GM19240 (cell line): ENCODE data around the gene HDAC4.

Experiments
- DNase-seq: peaks from one replicate; pipeline ENCODE4 v3.0.0; 2011; ENCODE audit warnings: low spot score; ENCODE audit not compliant: insufficient read length

The HDAC4 gene

DNA sequence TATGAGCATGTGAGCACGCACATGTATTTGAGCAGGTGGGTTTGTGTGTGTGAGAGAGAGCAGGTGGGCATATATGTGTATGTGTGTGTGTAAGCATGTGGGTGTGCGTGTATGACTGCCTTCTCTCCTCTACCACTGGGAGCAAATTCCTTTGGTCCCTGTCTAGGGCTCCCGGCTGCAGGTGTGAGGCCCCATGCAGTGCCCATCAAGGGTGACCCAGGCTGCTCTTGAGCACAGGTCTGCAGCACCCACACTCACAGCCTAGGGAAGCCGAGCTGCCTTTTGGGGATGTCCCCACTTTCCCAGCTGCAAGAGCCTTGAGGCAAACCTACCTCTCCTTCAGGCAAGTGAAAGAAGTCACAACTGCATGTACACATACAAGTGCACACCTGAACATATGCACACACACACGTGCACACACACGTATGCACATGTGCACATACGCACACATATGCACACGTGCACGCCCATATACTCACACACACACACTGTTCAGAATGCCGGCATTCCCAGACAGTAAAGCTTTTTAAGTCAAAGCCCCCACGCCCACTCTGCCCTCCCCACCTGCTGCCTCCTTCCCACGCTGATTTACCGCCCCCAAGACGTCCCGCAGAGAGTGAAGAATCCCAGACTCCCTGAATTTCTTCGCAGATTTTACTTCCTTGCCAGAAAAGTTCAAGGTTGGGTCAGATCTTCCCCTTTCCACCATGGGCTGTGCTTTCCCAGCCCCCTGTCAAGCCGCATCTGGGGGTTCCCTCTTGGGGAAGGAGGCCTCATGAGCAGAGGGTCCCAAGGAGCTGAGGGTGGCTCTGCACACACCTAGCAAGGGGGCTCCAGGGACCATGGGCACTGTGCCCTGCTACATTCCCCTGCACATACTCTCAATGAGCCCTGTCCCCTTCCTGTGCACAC, 382.3 kb downstream of the HDAC4 start:
- DNase-seq, result no peak

DNA sequence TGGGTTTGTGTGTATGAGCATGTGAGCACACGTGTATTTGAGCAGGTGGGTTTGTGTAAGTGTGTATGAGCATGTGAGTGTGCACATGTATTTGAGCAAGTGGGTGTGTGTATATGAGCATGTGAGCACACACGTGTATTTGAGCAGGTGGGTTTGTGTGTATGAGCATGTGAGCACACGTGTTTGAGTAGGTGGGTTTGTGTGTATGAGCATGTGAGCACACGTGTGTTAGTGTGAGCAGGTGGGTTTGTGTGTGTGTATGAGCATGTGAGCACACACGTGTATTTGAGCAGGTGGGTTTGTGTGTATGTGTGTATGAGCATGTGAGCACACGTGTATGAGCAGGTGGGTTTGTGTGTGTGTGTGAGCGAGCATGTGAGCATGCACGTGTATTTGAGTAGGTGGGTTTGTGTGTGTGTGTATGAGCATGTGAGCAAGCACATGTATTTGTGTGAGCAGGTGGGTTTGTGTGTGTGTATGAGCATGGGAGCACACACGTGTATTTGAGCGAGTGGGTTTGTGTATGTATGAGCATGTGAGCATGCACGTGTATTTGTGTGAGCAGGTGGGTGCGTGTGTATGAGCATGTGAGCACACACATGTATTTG, 383.2 kb downstream of the HDAC4 start:
- DNase-seq, result no peak

DNA sequence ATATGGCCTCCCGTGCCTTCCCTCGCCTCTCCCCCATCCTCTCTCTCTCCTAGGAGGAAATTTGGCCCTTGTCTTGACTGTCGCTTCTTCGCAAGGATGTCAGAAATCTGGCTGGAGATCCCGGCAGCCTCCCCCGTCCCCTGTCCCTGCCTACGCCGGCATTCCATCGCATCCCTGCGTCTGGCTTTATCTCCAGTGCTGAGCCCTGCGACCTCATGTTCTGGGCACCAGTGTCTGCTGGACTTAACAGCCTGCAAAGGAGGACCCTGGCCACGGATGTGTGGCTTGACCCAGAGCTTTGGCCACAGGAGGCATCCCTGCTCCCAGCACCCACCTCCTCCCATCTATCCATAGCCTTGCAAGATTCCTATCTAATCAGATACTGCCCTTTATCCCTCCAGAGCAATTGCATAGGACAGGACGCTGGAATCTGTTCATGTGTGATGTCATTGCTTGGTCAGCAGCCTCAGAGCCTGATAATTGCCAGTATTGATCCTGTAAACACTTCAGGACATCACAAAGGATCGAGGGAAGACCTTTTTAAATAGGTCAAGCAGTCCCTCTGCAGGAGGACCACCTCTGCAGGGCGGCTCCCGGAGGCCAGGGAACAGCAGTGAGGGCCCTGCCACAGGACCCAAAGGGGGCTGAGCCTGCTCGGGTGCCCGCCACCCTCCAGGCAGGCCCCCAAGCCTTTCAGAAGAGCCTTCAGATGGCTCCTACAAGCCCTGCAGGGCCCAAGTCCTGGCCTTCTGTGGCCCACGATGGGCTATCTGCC, 384.7 kb downstream of the HDAC4 start:
- DNase-seq, result no peak

DNA sequence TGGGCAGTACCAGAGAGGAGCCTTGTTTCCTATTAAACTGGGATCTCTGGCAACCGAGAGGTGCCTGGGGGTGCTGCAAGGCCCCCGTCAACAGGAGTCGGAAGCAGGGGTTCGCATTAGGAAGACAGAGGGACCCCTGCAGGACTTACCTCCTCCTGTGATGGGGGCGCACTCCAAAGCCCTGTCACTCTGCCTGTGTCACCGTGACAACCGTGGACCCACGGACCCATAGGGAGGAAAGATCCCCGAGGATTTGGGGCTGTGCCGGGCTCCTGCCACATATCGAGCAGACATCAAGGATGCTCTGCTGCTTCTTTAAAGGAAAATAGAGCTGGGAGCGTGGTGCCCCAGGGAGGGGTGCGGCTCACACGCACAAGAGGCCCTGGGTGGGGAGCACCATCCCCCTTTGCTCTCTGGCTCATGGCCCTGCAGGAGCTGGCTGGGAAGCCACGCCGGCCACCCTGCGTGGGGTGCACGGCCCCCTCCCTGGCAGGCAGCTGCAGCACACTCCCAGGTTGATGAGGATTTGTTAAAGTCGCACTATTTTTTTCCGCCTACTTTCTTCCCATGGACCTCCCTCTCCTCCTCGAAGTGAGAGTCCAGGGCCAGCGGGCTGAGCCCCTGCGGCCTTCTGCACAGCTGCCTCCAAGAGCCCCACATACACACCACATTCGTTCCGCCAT, 385.5 kb downstream of the HDAC4 start:
- DNase-seq, result no peak

DNA sequence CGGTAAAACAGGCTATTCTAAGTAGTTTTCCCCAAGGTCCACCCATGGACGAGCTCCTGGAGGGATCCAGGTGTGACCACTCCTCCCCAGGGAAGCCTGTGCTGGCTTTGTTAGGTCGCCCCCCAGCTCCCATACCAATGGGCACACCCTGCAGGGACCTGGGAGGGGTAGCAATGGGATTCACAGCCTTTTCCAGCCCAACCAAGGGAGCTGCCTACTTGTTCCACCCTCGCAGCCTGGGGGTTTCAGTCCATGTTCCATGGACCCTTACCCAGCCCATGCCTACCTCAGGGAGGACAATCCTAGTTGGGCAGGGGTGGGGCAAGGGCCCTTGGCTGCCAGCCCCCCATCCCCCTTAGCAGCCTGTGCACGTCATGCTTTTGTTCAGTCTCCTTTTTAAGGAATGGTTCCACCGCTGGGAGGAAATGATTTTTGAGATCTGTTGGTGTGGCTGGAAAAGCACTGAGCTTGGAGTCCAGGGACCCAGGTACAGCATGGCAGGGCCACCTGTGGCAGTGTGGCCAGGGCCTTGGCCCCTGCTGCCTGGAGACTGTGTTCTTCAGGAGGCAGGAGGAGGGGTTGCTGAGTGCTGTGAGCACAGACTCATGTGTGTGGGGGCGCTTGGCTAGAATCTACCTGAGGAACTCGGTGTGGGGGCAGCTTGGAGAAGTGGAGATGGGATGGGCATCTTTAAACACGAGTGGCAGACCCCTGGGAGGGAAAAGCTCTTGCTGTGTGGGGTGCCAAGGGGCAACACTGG, 386.2 kb downstream of the HDAC4 start:
- no peak for DNase-seq

DNA sequence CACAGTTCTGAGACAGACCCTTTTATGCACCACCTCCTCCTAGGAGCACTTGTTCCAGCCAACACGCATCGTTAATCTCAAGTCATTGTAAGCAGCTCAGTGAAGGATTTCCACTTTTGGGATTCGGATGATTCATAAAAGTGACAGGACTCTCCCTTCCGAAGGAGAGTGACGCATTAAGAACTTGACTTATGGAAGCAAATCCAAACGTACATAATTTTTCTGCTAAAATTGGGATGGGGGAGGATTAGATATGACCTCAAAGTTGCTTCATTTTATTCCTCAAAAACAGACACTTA, 387.2 kb downstream of the HDAC4 start:
- no peak for DNase-seq

DNA sequence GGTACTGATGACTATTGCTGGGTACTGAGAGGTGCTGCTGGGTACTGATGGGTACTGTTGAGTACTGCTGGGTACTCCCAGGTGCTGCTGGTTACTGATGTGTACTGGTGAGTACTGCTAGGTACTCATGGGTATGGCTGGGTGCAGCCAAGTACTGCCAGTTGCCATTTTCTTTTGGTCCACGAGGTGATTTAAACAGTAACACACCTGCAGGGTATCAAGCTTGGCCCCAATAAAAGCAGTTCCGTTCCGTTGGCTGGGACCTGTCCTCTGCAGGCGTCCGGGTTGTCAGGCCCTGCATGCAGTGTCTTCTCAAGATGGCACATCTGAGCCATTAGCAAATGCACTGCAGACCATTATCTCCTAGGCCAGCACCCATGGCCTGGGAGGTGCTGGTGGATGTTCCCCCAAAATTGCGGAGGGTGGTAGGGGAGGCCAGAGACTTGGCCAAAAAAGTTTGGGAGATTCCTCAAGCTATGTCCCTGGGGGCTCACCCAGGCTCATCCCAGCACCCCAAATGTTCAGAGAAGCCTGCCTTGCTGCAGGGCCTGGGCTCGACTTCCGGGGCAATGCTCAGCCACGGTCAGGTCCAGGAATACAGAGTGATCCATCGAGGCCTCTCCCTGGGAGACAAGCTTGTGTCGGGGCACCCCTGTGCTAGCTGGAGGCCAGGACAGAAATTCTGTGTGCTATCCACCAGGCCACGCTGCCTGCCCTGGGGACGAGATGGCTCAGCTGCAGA, 387.7 kb downstream of the HDAC4 start:
- DNase-seq, result no peak

DNA sequence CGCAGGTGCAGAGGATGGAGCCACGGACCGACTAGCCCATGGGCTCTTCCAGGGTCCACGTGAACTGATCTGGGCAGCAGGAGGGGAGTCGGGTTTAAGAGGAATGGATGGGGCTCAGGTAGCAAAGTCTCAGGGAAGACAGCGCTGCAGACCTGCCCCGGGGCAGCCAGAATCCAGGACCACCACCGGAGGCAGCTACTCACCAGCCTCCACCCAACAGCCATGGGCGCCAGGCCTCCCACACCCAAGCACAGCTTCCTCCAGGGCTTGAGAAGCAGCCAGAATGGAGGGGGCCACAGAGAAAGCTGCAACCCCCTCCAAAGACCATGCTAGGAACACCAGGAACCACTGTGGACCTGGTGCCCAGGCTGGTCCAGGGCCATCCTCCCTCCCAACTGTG, 388.6 kb downstream of the HDAC4 start:
- DNase-seq, result no peak

DNA sequence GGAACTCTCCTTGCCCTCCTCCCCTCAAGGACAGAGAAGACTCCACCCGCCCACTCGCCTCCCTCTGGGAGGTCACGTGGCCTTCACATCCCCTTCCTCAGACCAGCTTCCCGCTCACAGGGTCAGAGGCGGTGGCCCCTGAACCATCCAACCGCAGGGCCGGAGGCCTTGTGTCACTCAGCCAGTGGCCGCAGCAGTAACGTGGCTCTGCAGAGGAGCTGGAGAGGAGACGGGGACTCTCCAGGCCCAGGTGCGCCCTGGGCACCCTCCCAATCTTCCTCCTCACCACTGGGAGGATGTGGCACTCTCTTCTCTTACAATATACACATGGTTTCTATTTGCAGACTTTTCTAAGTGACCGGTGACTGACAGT, 391.2 kb downstream of the HDAC4 start:
- no peak for DNase-seq

DNA sequence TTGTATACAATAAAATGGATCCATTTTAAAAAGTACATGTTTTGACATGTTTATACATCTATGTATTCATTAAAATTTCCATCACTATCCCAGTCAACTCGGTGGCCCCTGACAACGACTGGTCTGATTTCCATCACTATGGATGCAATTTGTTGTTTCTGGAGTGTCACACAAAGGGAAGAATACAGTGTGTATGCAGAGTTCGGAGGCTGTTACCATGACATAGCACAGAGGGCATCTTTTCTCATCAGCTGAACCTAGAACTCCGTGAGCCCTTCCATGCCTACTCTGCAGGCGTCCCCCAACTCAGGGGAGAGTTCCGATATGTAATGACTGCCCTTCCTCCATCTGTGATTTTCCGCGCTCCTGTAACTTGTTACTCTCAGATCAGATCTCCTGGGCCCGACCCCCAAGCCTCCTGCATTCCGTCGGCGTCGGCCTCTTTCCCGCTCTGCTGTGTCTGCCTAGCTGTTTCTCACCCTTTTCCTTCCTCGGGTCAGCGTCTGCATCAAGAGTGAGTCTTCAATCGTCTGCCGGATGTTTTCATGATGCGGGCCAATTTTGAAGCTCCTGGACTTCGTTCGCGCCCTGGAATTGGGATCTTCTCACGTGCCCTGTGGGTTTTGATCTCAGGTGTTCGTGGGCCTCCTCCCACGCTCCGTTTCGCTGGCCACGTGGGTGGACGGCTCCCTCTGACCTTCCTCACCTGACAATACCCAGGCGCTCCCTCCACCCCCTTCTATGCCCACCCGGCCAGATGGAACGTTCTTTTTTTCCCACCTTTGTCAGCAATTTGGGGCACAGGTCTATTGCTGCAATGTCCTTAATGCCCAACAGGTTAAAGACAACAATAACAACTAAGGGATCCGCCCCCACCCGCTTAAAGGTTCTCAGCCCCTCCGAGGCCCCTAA, 391.9 kb downstream of the HDAC4 start:
- DNase-seq, result no peak

DNA sequence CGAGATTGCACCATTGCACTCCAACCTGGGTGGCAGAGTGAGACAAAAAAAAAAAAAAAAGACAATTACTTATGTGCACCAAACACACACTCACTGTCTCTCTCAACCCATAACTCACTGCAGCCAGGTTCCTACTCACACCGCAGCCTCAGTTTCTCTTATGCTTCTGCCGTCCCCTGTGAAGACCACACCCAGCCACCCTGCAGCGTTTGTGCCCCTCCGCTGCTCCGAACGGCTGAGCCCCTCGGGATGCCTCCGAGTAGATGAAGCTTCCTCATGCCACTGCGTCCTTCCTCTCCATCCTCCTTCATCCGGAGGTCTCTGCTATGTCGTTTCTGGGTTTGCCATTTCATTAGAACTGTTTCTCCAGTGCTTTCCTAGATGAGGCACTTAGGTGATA, 392.8 kb downstream of the HDAC4 start:
- DNase-seq, result no peak

DNA sequence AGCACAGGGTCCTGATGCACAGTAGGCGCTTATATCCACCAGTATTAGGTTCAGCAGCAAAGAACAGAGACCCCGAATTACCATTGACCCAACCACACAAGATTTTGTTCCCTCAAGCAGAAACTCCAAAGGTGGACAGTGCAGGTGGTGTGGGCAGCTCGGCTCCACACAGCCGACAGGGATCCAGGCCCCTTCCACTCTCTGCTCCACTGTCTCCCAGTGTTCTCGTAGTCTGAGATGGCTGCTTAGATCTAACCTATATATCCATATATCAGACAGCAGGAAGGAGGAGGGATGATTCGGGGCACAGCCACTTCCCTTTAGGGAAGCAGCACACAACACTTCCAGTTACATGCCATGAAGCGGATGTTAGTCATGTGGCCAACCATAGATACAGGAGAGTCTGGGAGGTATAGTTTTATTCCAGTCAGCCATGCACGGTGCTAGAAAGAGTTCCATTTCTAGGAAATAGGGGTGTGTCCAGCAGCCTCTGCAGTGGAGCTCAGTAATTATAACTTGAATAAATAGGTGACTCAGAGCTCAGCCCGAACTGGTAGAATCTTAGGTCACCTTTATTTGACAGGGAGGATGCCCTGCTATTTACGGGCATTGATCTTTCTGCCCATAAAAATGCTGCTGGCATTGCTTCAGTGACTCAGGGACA, 394.1 kb downstream of the HDAC4 start:
- DNase-seq, result no peak

DNA sequence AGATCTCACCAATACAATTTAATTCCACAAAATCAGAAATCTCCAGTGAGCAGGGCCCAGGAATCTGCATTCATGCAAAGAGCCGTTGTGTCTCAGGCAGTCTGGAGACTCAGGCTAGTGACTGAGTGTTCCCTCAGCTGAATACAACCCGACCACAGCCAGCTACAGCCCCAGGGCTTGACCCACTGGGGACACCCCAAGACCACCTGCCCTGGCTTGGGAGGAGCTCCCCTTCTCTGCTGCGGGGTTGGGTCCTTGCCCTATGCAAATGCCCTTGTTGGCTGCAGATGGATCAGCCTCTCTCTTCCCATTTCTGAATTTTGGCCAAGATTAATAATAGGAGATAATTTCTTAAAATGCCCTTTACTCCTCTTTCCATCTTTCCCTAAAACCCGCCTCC, 395.2 kb downstream of the HDAC4 start:
- no peak for DNase-seq

DNA sequence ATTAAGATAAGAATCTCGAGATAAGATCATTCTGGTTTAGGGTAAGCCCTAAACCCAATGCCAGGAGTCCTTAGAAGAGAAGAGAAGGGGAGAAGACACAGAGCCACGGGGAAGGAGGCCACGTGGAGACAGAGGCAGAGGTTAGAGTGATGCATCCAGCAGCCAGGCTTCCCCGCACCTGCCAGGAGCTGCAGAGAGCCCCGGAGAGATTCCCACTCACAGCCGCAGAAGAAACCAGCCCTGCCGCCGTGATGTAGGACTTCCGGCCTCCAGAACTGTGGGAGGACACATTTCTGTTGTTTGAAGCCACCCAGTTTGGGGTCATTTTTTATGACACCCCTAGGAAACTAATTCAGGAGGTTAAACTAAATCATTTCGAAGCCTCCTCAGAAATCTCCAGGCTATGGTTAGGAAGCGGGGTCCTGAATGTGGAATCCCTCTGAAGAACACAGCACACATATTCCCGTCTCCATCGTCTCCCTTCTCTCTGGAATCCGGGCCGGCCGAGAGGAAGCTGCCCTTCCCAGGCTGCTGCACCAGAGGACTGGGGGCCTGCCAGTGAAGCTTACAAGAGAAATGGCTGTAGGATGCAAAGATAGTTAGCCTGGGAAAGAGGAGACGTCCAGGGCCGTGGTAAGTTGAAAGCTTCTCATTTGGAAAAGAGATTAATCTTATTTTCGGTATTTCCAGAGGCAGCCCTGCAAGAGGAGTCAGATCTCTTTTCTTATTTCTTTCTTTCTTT, 396.4 kb downstream of the HDAC4 start:
- DNase-seq, result no peak

DNA sequence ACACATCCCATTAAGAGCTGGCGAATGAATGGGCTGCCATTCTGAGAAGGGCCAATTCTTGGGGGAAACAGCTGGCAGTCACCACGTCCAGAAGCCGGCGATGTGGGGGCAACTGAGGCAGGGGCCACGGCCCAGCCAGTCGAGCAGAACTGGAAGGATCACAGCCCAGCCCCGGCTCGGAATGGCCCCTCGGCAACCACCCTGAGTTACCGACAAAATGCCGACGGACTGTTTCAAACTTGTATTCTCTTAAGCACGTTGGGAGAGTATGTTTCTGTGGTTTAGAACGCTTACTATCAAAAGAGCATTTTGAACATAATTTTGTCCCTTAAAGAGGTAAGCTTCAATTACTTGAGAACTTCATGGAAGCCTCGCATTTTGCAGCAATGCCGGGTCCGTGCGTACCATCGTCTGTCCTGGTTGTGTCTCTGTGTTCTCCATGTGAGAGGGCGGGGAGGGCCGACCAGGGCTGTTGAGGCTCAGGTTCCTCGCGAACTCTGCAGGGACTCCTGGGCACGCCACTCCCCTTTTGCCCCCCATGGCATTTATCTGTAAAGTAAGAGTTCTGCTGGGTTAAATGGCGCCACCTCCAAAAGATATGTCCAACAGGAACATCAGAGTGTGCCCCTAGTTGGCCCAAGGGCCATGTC, 397.1 kb downstream of the HDAC4 start:
- DNase-seq, result no peak

DNA sequence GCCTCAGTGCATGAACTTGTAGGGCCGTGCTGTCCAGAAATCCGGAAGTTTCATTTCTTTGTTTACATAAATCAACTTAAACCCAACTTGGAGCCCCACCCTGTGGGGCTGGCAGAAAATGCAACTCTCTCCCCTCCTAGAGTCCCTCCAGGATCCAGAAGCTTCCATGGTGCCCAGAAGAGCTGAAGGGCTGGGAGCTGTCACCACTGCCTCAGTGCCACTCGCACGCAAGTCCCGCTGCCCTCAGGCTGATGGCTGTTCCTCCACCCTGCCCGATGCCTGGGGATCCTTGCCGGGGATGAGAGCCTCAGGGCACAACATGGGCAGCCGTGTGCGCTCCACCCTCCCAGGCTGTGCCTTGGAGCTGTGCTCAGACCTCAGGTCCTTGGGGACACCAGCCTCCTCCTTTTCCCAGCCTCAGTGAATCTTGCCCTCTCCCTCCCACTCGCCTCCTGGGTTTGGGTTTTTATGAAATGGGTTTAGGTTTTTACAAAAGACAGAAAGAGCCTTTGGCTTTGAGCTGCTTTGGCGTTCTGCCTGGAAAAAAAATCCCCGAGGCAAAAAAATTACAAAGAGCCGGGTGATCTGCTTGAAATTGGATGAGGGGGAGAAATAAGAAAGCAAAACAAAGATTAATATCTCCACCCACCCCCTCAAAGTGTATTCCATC, 397.7 kb downstream of the HDAC4 start:
- no peak for DNase-seq

DNA sequence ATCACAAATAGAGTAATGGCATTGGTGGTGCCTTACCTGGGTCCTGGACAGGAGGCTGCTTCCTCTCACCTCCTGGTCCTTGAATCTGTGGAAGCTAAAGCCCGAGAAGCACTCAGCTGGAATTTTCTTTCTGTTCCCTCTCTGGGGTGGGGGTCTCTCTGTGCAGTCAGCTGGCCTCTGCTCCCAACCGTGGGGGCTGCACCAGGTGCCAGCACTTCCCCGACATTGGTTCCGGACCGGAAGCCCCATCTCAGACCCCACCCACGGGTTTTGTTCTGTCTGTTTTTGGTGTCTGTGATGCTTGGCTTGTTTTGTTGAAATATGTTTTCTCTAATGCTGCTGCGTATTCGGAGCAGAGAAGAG, 398.2 kb downstream of the HDAC4 start:
- no peak for DNase-seq
